Liver (tissue), 9 donors: Measurements from ENCODE around the gene NR6A1. TPM values are rescaled to one million over a fixed set of nuclear protein-coding genes. Genes with fewer than 3 reads are reported as not detected.

Experiments
- DNase-seq: peaks from one replicate; pipeline ENCODE4 v3.0.0-alpha.2; 2017; ENCODE audit warnings: low spot score
- H3K27ac ChIP-seq, 2 donors: one replicate each; pipeline ENCODE4 v1.7.0; 2013; ENCODE audit warnings: inconsistent platforms in 2 of 2, low read length in 2 of 2, control low read depth in 1 of 2, low read depth in 1 of 2, mild to moderate bottlenecking in 1 of 2
- H3K27me3 ChIP-seq, 4 donors: one replicate each; pipeline versions ENCODE4 v1.6.1 to v1.7.0; 2013; ENCODE audit warnings: low read length in 3 of 4, inconsistent platforms in 1 of 4, mild to moderate bottlenecking in 1 of 4, moderate library complexity in 1 of 4; ENCODE audit not compliant: control insufficient read depth in 4 of 4, insufficient read depth in 4 of 4
- H3K36me3 ChIP-seq, 4 donors: one replicate each; pipeline versions ENCODE4 v1.6.1 to v1.7.0; 2013; ENCODE audit warnings: low read length in 3 of 4, mild to moderate bottlenecking in 3 of 4, low read depth in 1 of 4, moderate library complexity in 1 of 4; ENCODE audit not compliant: control insufficient read depth in 4 of 4, insufficient read depth in 3 of 4
- H3K4me1 ChIP-seq, 4 donors: one replicate each; pipeline versions ENCODE4 v1.6.1 to v1.7.0; 2013; ENCODE audit warnings: low read length in 3 of 4, mild to moderate bottlenecking in 3 of 4, moderate library complexity in 1 of 4; ENCODE audit not compliant: control insufficient read depth in 4 of 4, insufficient read depth in 4 of 4
- H3K4me3 ChIP-seq, 3 donors: one replicate each; pipeline versions ENCODE4 v1.6.1 to v1.7.0; 2013; ENCODE audit warnings: low read length in 3 of 3, control low read depth in 1 of 3, low read depth in 1 of 3, mild to moderate bottlenecking in 1 of 3
- H3K9ac ChIP-seq, 2 donors: one replicate each; pipeline ENCODE4 v1.7.0; 2013; ENCODE audit warnings: low read length in 2 of 2, mild to moderate bottlenecking in 2 of 2, moderate library complexity in 2 of 2, control low read depth in 1 of 2, low read depth in 1 of 2
- H3K9me3 ChIP-seq, 4 donors: one replicate each; pipeline versions ENCODE4 v1.6.1 to v1.7.0; 2013; ENCODE audit warnings: low read length in 3 of 4; ENCODE audit not compliant: control insufficient read depth in 4 of 4
- EGR1 ChIP-seq, 2 donors: IDR thresholded peaks; 2 replicates each; pipeline ENCODE4 v1.6.1; 2016 to 2018; ENCODE audit warnings: antibody characterized with exemption in 2 of 2, low read depth in 2 of 2
- GABPA ChIP-seq, 2 donors: IDR thresholded peaks in 1 of 2; conservative IDR thresholded peaks in 1 of 2; 2 replicates each; pipeline ENCODE4 v1.6.1; 2016; ENCODE audit warnings: antibody characterized with exemption in 2 of 2, mild to moderate bottlenecking in 1 of 2, moderate library complexity in 1 of 2
- HNF4A ChIP-seq, 2 donors: conservative IDR thresholded peaks; 2 replicates each; pipeline ENCODE4 v1.6.1; 2016; ENCODE audit warnings: antibody characterized with exemption in 2 of 2, mild to moderate bottlenecking in 2 of 2
- JUND ChIP-seq, 2 donors: IDR thresholded peaks; 2 replicates each; pipeline ENCODE4 v1.6.1; 2016; ENCODE audit warnings: antibody characterized with exemption in 2 of 2
- NR2F2 ChIP-seq: IDR thresholded peaks from 2 replicates; pipeline ENCODE4 v1.6.1; 2016; ENCODE audit warnings: antibody characterized with exemption
- RAD21 ChIP-seq, 2 donors: IDR thresholded peaks; 2 replicates each; pipeline ENCODE4 v1.6.1; 2016; ENCODE audit warnings: antibody characterized with exemption in 2 of 2, mild to moderate bottlenecking in 2 of 2
- REST ChIP-seq: IDR thresholded peaks from 2 replicates; pipeline ENCODE4 v1.6.1; 2016; ENCODE audit warnings: antibody characterized with exemption, mild to moderate bottlenecking
- SP1 ChIP-seq: IDR thresholded peaks from 2 replicates; pipeline ENCODE4 v1.6.1; 2018; ENCODE audit warnings: antibody characterized with exemption, mild to moderate bottlenecking
- TAF1 ChIP-seq: conservative IDR thresholded peaks from 2 replicates; pipeline ENCODE4 v1.6.1; 2016; ENCODE audit warnings: antibody characterized with exemption, mild to moderate bottlenecking
- ZBTB33 ChIP-seq: IDR thresholded peaks from 2 replicates; pipeline ENCODE4 v1.6.1; 2016; ENCODE audit warnings: antibody characterized with exemption
- WGBS: extraction: QIAGEN DNeasy Blood & Tissue Kit; methylation state at CpG from one replicate; pipeline ENCODE4 v1.1.7; 2013; 5-methylcytosine and 5-hydroxymethylcytosine counted together
- polyA plus RNA-seq, 2 donors: library from polyadenylated mRNA; stranded (reverse) in 1 of 2; unstranded in 1 of 2; fragments of 200-250 nt in 1 of 2; fragments of >200 nt in 1 of 2; fragmentation: Nextera tagmentation in 1 of 2; extraction: Ambion mirVana in 1 of 2; gene quantifications; one replicate each; pipeline versions ENCODE4 v1.2.1 to v1.2.3, GENCODE V29; 2013 to 2015
- total RNA-seq, 2 donors: library from RNA; depleted of rRNA; stranded (reverse); fragments of >200 nt; gene quantifications; one replicate each; pipeline ENCODE4 v1.2.3, GENCODE V29; 2014
- donor health status: healthy.
- donor health status: healthy.
- donor health status: healthy.
- donor health status: healthy.
- donor health status: healthy.

Gene NR6A1
- total and polyA plus RNA-seq, 4 donors = 0.72 to 6.1 (median 2.1) TPM

- no peak for TF ChIP-seq ZBTB33
- no peak for TF ChIP-seq RAD21 (IDR thresholded peaks at IDR 0.05)
Measured at GRCh38 chr9:124527781-124528180, 243.3 kb downstream of the NR6A1 start (continued).

- TF ChIP-seq GABPA (IDR thresholded peaks at IDR 0.05 in 1 of 2, conservative IDR thresholded peaks at IDR 0.05 in 1 of 2) = no peak
- no peak for TF ChIP-seq NR2F2
- TF ChIP-seq EGR1 (IDR thresholded peaks at IDR 0.05; ENCODE audit: low read depth in 2 of 2) = no peak
- no peak for TF ChIP-seq JUND (IDR thresholded peaks at IDR 0.05)
- TF ChIP-seq HNF4A (conservative IDR thresholded peaks at IDR 0.05) = no peak
- TF ChIP-seq TAF1 = no peak
- H3K9ac ChIP-seq = no peak overlapping the region
- WGBS = 93% methylated on average over 2 of the region's 2 CpGs
- peaks cover 2 to 7% (median 4%) of the 10 kb centered on the region in 4 donors for H3K36me3 ChIP-seq
- no peaks in the 10 kb centered on the region for H3K4me1 ChIP-seq
- no peak for DNase-seq
- no peak overlapping the region for H3K4me3 ChIP-seq
- no peak overlapping the region for H3K27ac ChIP-seq
- no peaks in the 10 kb centered on the region for H3K9me3 ChIP-seq
- H3K27me3 ChIP-seq = no peaks in the 10 kb centered on the region
Measured at GRCh38 chr9:124526174-124526573, 244.9 kb downstream of the NR6A1 start.

- Histone ChIP-seq H3K36me3 (peaks cover 2 to 7% (median 6%) of the 10 kb centered on the region in 4 donors), H3K4me1 (no peaks in the 10 kb centered on the region), H3K27me3 (no peaks in the 10 kb centered on the region), H3K9ac (no peak overlapping the region), H3K27ac (no peak overlapping the region), H3K4me3 (no peak overlapping the region), H3K9me3 (no peaks in the 10 kb centered on the region)
- TF ChIP-seq ZBTB33 = no peak
- no peak for TF ChIP-seq REST
- TF ChIP-seq HNF4A (conservative IDR thresholded peaks at IDR 0.05) = no peak
- TF ChIP-seq SP1 = no peak
- no peak for DNase-seq
- 92% methylated on average over 7 of the region's 7 CpGs for WGBS
Measured at GRCh38 chr9:124522121-124523098, 248.7 kb downstream of the NR6A1 start.
